Liver (tissue), 9 donors: ENCODE results near the gene TPCN1. TPM values are rescaled to one million over a fixed set of nuclear protein-coding genes. Genes with fewer than 3 reads are reported as not detected.

ENCODE experiments used
- DNase-seq: peaks from one replicate; pipeline ENCODE4 v3.0.0-alpha.2; 2017; ENCODE audit warnings: low spot score
- H3K27ac ChIP-seq, 2 donors: one replicate each; pipeline ENCODE4 v1.7.0; 2013; ENCODE audit warnings: inconsistent platforms in 2 of 2, low read length in 2 of 2, control low read depth in 1 of 2, low read depth in 1 of 2, mild to moderate bottlenecking in 1 of 2
- H3K27me3 ChIP-seq, 4 donors: one replicate each; pipeline versions ENCODE4 v1.6.1 to v1.7.0; 2013; ENCODE audit warnings: low read length in 3 of 4, inconsistent platforms in 1 of 4, mild to moderate bottlenecking in 1 of 4, moderate library complexity in 1 of 4; ENCODE audit not compliant: control insufficient read depth in 4 of 4, insufficient read depth in 4 of 4
- H3K36me3 ChIP-seq, 4 donors: one replicate each; pipeline versions ENCODE4 v1.6.1 to v1.7.0; 2013; ENCODE audit warnings: low read length in 3 of 4, mild to moderate bottlenecking in 3 of 4, low read depth in 1 of 4, moderate library complexity in 1 of 4; ENCODE audit not compliant: control insufficient read depth in 4 of 4, insufficient read depth in 3 of 4
- H3K4me1 ChIP-seq, 4 donors: one replicate each; pipeline versions ENCODE4 v1.6.1 to v1.7.0; 2013; ENCODE audit warnings: low read length in 3 of 4, mild to moderate bottlenecking in 3 of 4, moderate library complexity in 1 of 4; ENCODE audit not compliant: control insufficient read depth in 4 of 4, insufficient read depth in 4 of 4
- H3K4me3 ChIP-seq, 3 donors: one replicate each; pipeline versions ENCODE4 v1.6.1 to v1.7.0; 2013; ENCODE audit warnings: low read length in 3 of 3, control low read depth in 1 of 3, low read depth in 1 of 3, mild to moderate bottlenecking in 1 of 3
- H3K9ac ChIP-seq, 2 donors: one replicate each; pipeline ENCODE4 v1.7.0; 2013; ENCODE audit warnings: low read length in 2 of 2, mild to moderate bottlenecking in 2 of 2, moderate library complexity in 2 of 2, control low read depth in 1 of 2, low read depth in 1 of 2
- H3K9me3 ChIP-seq, 4 donors: one replicate each; pipeline versions ENCODE4 v1.6.1 to v1.7.0; 2013; ENCODE audit warnings: low read length in 3 of 4; ENCODE audit not compliant: control insufficient read depth in 4 of 4
- ATF3 ChIP-seq: IDR thresholded peaks from 2 replicates; pipeline ENCODE4 v1.6.1; 2016; ENCODE audit warnings: antibody characterized with exemption
- CTCF ChIP-seq: fragments of 150-350 bp; IDR thresholded peaks from 2 replicates; pipeline ENCODE4 v1.5.1; 2017; ENCODE audit warnings: improper control_type of control experiment, low read depth, low read length; ENCODE audit not compliant: missing input control
- EGR1 ChIP-seq, 2 donors: IDR thresholded peaks; 2 replicates each; pipeline ENCODE4 v1.6.1; 2016 to 2018; ENCODE audit warnings: antibody characterized with exemption in 2 of 2, low read depth in 2 of 2
- FOXA1 ChIP-seq: IDR thresholded peaks from 2 replicates; pipeline ENCODE4 v1.6.1; 2016; ENCODE audit warnings: antibody characterized with exemption
- FOXA2 ChIP-seq: IDR thresholded peaks from 2 replicates; pipeline ENCODE4 v1.6.1; 2016; ENCODE audit warnings: antibody characterized with exemption
- GABPA ChIP-seq, 2 donors: IDR thresholded peaks in 1 of 2; conservative IDR thresholded peaks in 1 of 2; 2 replicates each; pipeline ENCODE4 v1.6.1; 2016; ENCODE audit warnings: antibody characterized with exemption in 2 of 2, mild to moderate bottlenecking in 1 of 2, moderate library complexity in 1 of 2
- HNF4A ChIP-seq, 2 donors: conservative IDR thresholded peaks; 2 replicates each; pipeline ENCODE4 v1.6.1; 2016; ENCODE audit warnings: antibody characterized with exemption in 2 of 2, mild to moderate bottlenecking in 2 of 2
- HNF4G ChIP-seq: IDR thresholded peaks from 2 replicates; pipeline ENCODE4 v1.6.1; 2016; ENCODE audit warnings: antibody characterized with exemption
- JUND ChIP-seq, 2 donors: IDR thresholded peaks; 2 replicates each; pipeline ENCODE4 v1.6.1; 2016; ENCODE audit warnings: antibody characterized with exemption in 2 of 2
- MAX ChIP-seq: IDR thresholded peaks from 2 replicates; pipeline ENCODE4 v1.6.1; 2016; ENCODE audit warnings: antibody characterized with exemption
- NR2F2 ChIP-seq: IDR thresholded peaks from 2 replicates; pipeline ENCODE4 v1.6.1; 2016; ENCODE audit warnings: antibody characterized with exemption
- RAD21 ChIP-seq, 2 donors: IDR thresholded peaks; 2 replicates each; pipeline ENCODE4 v1.6.1; 2016; ENCODE audit warnings: antibody characterized with exemption in 2 of 2, mild to moderate bottlenecking in 2 of 2
- RXRA ChIP-seq, 2 donors: IDR thresholded peaks; 2 replicates each; pipeline ENCODE4 v1.6.1; 2017 to 2018; ENCODE audit warnings: antibody characterized with exemption in 2 of 2, mild to moderate bottlenecking in 1 of 2
- SP1 ChIP-seq: IDR thresholded peaks from 2 replicates; pipeline ENCODE4 v1.6.1; 2018; ENCODE audit warnings: antibody characterized with exemption, mild to moderate bottlenecking
- TAF1 ChIP-seq: conservative IDR thresholded peaks from 2 replicates; pipeline ENCODE4 v1.6.1; 2016; ENCODE audit warnings: antibody characterized with exemption, mild to moderate bottlenecking
- YY1 ChIP-seq: IDR thresholded peaks from 2 replicates; pipeline ENCODE4 v1.6.1; 2016; ENCODE audit warnings: antibody characterized with exemption, mild to moderate bottlenecking
- ZBTB33 ChIP-seq: IDR thresholded peaks from 2 replicates; pipeline ENCODE4 v1.6.1; 2016; ENCODE audit warnings: antibody characterized with exemption
- WGBS: extraction: QIAGEN DNeasy Blood & Tissue Kit; methylation state at CpG from one replicate; pipeline ENCODE4 v1.1.7; 2013; 5-methylcytosine and 5-hydroxymethylcytosine counted together
- polyA plus RNA-seq, 2 donors: library from polyadenylated mRNA; stranded (reverse) in 1 of 2; unstranded in 1 of 2; fragments of 200-250 nt in 1 of 2; fragments of >200 nt in 1 of 2; fragmentation: Nextera tagmentation in 1 of 2; extraction: Ambion mirVana in 1 of 2; gene quantifications; one replicate each; pipeline versions ENCODE4 v1.2.1 to v1.2.3, GENCODE V29; 2013 to 2015
- total RNA-seq, 2 donors: library from RNA; depleted of rRNA; stranded (reverse); fragments of >200 nt; gene quantifications; one replicate each; pipeline ENCODE4 v1.2.3, GENCODE V29; 2014
- donor health status: healthy.
- donor health status: healthy.
- donor health status: healthy.
- donor health status: healthy.
- donor health status: healthy.

TPCN1 gene
- total and polyA plus RNA-seq, 4 donors, result 8.6 to 19.2 (median 13.7) TPM

GRCh38 chr12:113224955-113225354, 3.7 kb downstream of the TPCN1 start:
- no peak for DNase-seq
- peaks cover 7 to 34% (median 22%) of the 10 kb centered on the region in 4 donors for H3K4me1 ChIP-seq
- H3K4me3 ChIP-seq, result no peak overlapping the region
- H3K36me3 ChIP-seq, result peaks cover 0 to 15% (median 12%) of the 10 kb centered on the region in 4 donors
- H3K27ac ChIP-seq, result no peak overlapping the region
- WGBS, result 96% methylated on average over 4 of the region's 4 CpGs
- TF ChIP-seq FOXA2 (no peak), ZBTB33 (no peak), JUND (IDR thresholded peaks at IDR 0.05) (no peak), CTCF (no peak), NR2F2 (no peak), ATF3 (no peak), TAF1 (no peak), YY1 (no peak), RAD21 (IDR thresholded peaks at IDR 0.05) (no peak), FOXA1 (no peak), RXRA (IDR thresholded peaks at IDR 0.05) (no peak), EGR1 (IDR thresholded peaks at IDR 0.05; ENCODE audit: low read depth in 2 of 2) (no peak), GABPA (IDR thresholded peaks at IDR 0.05 in 1 of 2, conservative IDR thresholded peaks at IDR 0.05 in 1 of 2) (no peak), SP1 (no peak), MAX (no peak), HNF4G (no peak), HNF4A (conservative IDR thresholded peaks at IDR 0.05) (no peak)
- no peaks in the 10 kb centered on the region for H3K9me3 ChIP-seq
- H3K9ac ChIP-seq, result no peak overlapping the region
- no peaks in the 10 kb centered on the region for H3K27me3 ChIP-seq

GRCh38 chr12:113226696-113227568, 5.7 kb downstream of the TPCN1 start:
- H3K27me3 ChIP-seq, result no peaks in the 10 kb centered on the region
- no peak overlapping the region for H3K9ac ChIP-seq
- H3K36me3 ChIP-seq, result peaks cover 0 to 28% (median 23%) of the 10 kb centered on the region in 4 donors
- DNase-seq, result no peak
- H3K4me1 ChIP-seq, result peaks cover 7 to 23% (median 16%) of the 10 kb centered on the region in 4 donors
- H3K27ac ChIP-seq, result no peak overlapping the region
- WGBS, result 79% methylated on average over 13 of the region's 13 CpGs
- no peak for TF ChIP-seq HNF4A (conservative IDR thresholded peaks at IDR 0.05)
- no peak for TF ChIP-seq MAX
- TF ChIP-seq FOXA2, result no peak
- no peak for TF ChIP-seq JUND (IDR thresholded peaks at IDR 0.05)
- TF ChIP-seq RAD21 (IDR thresholded peaks at IDR 0.05), result no peak
- TF ChIP-seq CTCF, result no peak
- no peak overlapping the region for H3K4me3 ChIP-seq
- H3K9me3 ChIP-seq, result no peaks in the 10 kb centered on the region
